HCT116 (cell line): Measurements from ENCODE around the gene NPAS4. TPM values are rescaled to one million over a fixed set of nuclear protein-coding genes. Genes with fewer than 3 reads are reported as not detected.

Experiments
- ATAC-seq: fragments of 200-7000 bp; cut with Tn5 transposase; 2 replicates; pipeline ENCODE4 v1.9.1; 2020; ENCODE audit warnings: mild to moderate bottlenecking, moderate library complexity
- BruUV-seq: library from RNA; stranded (reverse); fragments of 400-500 nt; replicated peaks from 2 replicates; lab custom pipeline; 2021; lab: Mats Ljungman, UMichigan
- CTCF ChIA-PET: fragments of 300-600 bp; sonication (Branson Sonifier 250); formaldehyde crosslinking; loops from one replicate; lab custom pipeline; 2021; ENCODE audit warnings: antibody characterized with exemption; lab: Charles Lee
- POLR2A ChIA-PET: fragments of 300-600, 350-600 bp; sonication (Branson Sonifier 250); formaldehyde crosslinking; loops from one replicate; lab custom pipeline; 2021; ENCODE audit warnings: antibody characterized with exemption; lab: Charles Lee
- RAD21 ChIA-PET, 2 experiments: fragments of 300-600 bp; sonication (Branson Sonifier 250); formaldehyde crosslinking; loops; one replicate each; lab custom pipeline; 2023; ENCODE audit warnings: low total read pairs in 2 of 2; ENCODE audit not compliant: uncharacterized antibody in 2 of 2, unreplicated experiment in 2 of 2, low non-redundant PET in 1 of 2; lab: Charles Lee
- DNase-seq: peaks from one replicate; pipeline ENCODE4 v3.0.0-alpha.2; 2010; ENCODE audit warnings: low read depth, low spot score
- H2AFZ ChIP-seq: fragments of 200-600 bp; shearing (Covaris generic), sonication (generic); 2 replicates; pipeline ENCODE4 v1.6.1; 2017; ENCODE audit warnings: low read depth, mixed run types, mixed read lengths, antibody characterized with exemption, low read length; ENCODE audit not compliant: poor library complexity, severe bottlenecking
- H3K27ac ChIP-seq: 2 replicates; pipeline ENCODE4 v1.5.1; 2012; ENCODE audit warnings: low read depth, low read length
- H3K27me3 ChIP-seq: fragments of 200-600 bp; sonication (generic); 2 replicates; pipeline ENCODE4 v1.6.1; 2016; ENCODE audit warnings: mixed run types, low read length, mixed read lengths; ENCODE audit not compliant: insufficient read depth
- H3K36me3 ChIP-seq, 2 experiments: fragments of 200-500 bp in 1 of 2; fragments of 200-600 bp in 1 of 2; sonication (Bioruptor generic) in 1 of 2; sonication (generic) in 1 of 2; 2 replicates each; pipeline versions ENCODE4 v1.5.1 to v1.6.1; 2014 to 2016; ENCODE audit warnings: low read length in 2 of 2, inconsistent platforms in 1 of 2, mixed read lengths in 1 of 2, mixed run types in 1 of 2; ENCODE audit not compliant: insufficient read depth in 2 of 2, control insufficient read depth in 1 of 2
- H3K4me1 ChIP-seq, 2 experiments: fragments of 200-600 bp in 1 of 2; sonication (generic) in 1 of 2; 2 replicates each; pipeline versions ENCODE4 v1.5.1 to v1.6.1; 2012 to 2017; ENCODE audit warnings: low read length in 2 of 2, inconsistent platforms in 1 of 2, mild to moderate bottlenecking in 1 of 2, mixed read lengths in 1 of 2, mixed run types in 1 of 2, moderate library complexity in 1 of 2; ENCODE audit not compliant: insufficient read depth in 2 of 2, control insufficient read depth in 1 of 2
- H3K4me2 ChIP-seq: fragments of 200-600 bp; sonication (generic); 2 replicates; pipeline ENCODE4 v1.6.1; 2017; ENCODE audit warnings: mixed run types, low read length, mixed read lengths
- H3K4me3 ChIP-seq, 2 experiments: fragments of 200-600 bp in 1 of 2; sonication (generic) in 1 of 2; replicated peaks in 1 of 2; 2 replicates each; pipeline ENCODE4 v1.5.1; 2011 to 2016; ENCODE audit warnings: low read length in 2 of 2, control low read depth in 1 of 2, low read depth in 1 of 2, mild to moderate bottlenecking in 1 of 2, mixed read lengths in 1 of 2, mixed run types in 1 of 2
- H3K79me2 ChIP-seq: fragments of 200-600 bp; sonication (generic); 2 replicates; pipeline ENCODE4 v1.6.1; 2017; ENCODE audit warnings: mild to moderate bottlenecking, mixed run types, low read length, moderate library complexity, mixed read lengths; ENCODE audit not compliant: insufficient read depth
- H3K9ac ChIP-seq: fragments of 200-600 bp; sonication (generic); 2 replicates; pipeline ENCODE4 v1.6.1; 2016; ENCODE audit warnings: low read length, mixed read lengths
- H3K9me2 ChIP-seq: fragments of 200-600 bp; sonication (generic), shearing (Covaris generic); 2 replicates; pipeline ENCODE4 v1.6.1; 2017; ENCODE audit warnings: mixed run types, mild to moderate bottlenecking, moderate library complexity; ENCODE audit not compliant: insufficient read depth
- H3K9me3 ChIP-seq, 2 experiments: fragments of 200-500 bp in 1 of 2; fragments of 200-600 bp in 1 of 2; sonication (Bioruptor generic) in 1 of 2; sonication (generic) in 1 of 2; 2 replicates each; pipeline ENCODE4 v1.6.1; 2014 to 2017; ENCODE audit warnings: low read length in 2 of 2, mixed read lengths in 2 of 2, inconsistent platforms in 1 of 2, low read depth in 1 of 2, mild to moderate bottlenecking in 1 of 2, mixed run types in 1 of 2, moderate library complexity in 1 of 2; ENCODE audit not compliant: control insufficient read depth in 1 of 2, insufficient read depth in 1 of 2
- H4K20me1 ChIP-seq: fragments of 200-600 bp; sonication (generic), shearing (Covaris generic); 2 replicates; pipeline ENCODE4 v1.6.1; 2017; ENCODE audit warnings: mixed run types, mild to moderate bottlenecking, moderate library complexity; ENCODE audit not compliant: insufficient read depth
- ATF3 ChIP-seq: IDR thresholded peaks from 2 replicates; pipeline ENCODE4 v1.6.1; 2012
- CBX3 ChIP-seq: IDR thresholded peaks from 2 replicates; pipeline ENCODE4 v1.6.1; 2012; ENCODE audit warnings: low read depth
- EGR1 ChIP-seq: IDR thresholded peaks from 2 replicates; pipeline ENCODE4 v1.6.1; 2012; ENCODE audit warnings: low read depth
- ELF1 ChIP-seq: IDR thresholded peaks from 2 replicates; pipeline ENCODE4 v1.6.1; 2012; ENCODE audit warnings: low read depth, borderline replicate concordance
- EZH2 ChIP-seq: fragments of 200-600 bp; sonication (generic); IDR thresholded peaks from 2 replicates; pipeline ENCODE4 v1.6.1; 2017; ENCODE audit warnings: antibody characterized with exemption, mixed run types
- FOSL1 ChIP-seq: IDR thresholded peaks from 2 replicates; pipeline ENCODE4 v1.6.1; 2012; ENCODE audit warnings: low read depth
- MAX ChIP-seq: IDR thresholded peaks from 2 replicates; pipeline ENCODE4 v1.6.1; 2012
- POLR2AphosphoS5 ChIP-seq: IDR thresholded peaks from 2 replicates; pipeline ENCODE4 v1.6.1; 2011; ENCODE audit warnings: mild to moderate bottlenecking, low read depth, low read length, moderate library complexity
- RAD21 ChIP-seq: IDR thresholded peaks from 2 replicates; pipeline ENCODE4 v1.6.1; 2012; ENCODE audit warnings: low read depth, mild to moderate bottlenecking
- SIN3A ChIP-seq: IDR thresholded peaks from 2 replicates; pipeline ENCODE4 v1.6.1; 2012; ENCODE audit warnings: low read depth
- SP1 ChIP-seq: IDR thresholded peaks from 2 replicates; pipeline ENCODE4 v1.6.1; 2012; ENCODE audit warnings: low read depth
- ZFX ChIP-seq: fragments of 450-650 bp; IDR thresholded peaks from 2 replicates; pipeline ENCODE4 v1.6.1; 2017
- ZNF274 ChIP-seq: fragments of 200-500 bp; sonication (Bioruptor generic); IDR thresholded peaks from 2 replicates; pipeline ENCODE4 v1.6.1; 2014; ENCODE audit warnings: mild to moderate bottlenecking, low read depth, low read length, inconsistent platforms
- intact Hi-C: fragments of 100-400 bp; cut with micrococcal nuclease; formaldehyde crosslinking; loops from 2 replicates; pipeline ENCODE4 v1.10.0; 2022
- total RNA-seq: library from RNA; stranded (reverse); gene quantifications from one replicate; pipeline ENCODE4 v1.2.1, GENCODE V29; 2021; ENCODE audit not compliant: unreplicated experiment
- TF ChIP-seq, protein P1 (sequence below): IDR thresholded peaks from 2 replicates; pipeline ENCODE4 v1.6.1; 2011; ENCODE audit warnings: mild to moderate bottlenecking, low read length, moderate library complexity; ENCODE audit not compliant: insufficient replicate concordance; ENCODE audit errors: extremely low read depth

NPAS4 gene
- total RNA-seq, 1 experiment from 2014 or later: not detected

- no peaks in the 10 kb centered on the region for H3K9me3 ChIP-seq
- TF ChIP-seq ZNF274: no peak
- TF ChIP-seq ELF1: no peak
- TF ChIP-seq POLR2AphosphoS5: no peak
- no peak for TF ChIP-seq FOSL1
- no peak for TF ChIP-seq EGR1
- H3K27ac ChIP-seq: no peak overlapping the region
- H3K9me2 ChIP-seq: no peaks in the 10 kb centered on the region
- H3K4me1 ChIP-seq: no peaks in the 10 kb centered on the region; a peak in 3 of 4 replicates
- H3K4me2 ChIP-seq: no peak overlapping the region
- intact Hi-C loops: no loop called here
- ATAC-seq: no peak
- no peak for DNase-seq
- no peaks in the 10 kb centered on the region for H3K27me3 ChIP-seq
- ChIA-PET POLR2A (no interaction called here), RAD21 (no interaction called here), CTCF (no interaction called here)
- H2AFZ ChIP-seq: no peak overlapping the region
- H4K20me1 ChIP-seq: no peaks in the 10 kb centered on the region
- H3K79me2 ChIP-seq: no peaks in the 10 kb centered on the region; the same call in 1 of the 2 replicates
- H3K4me3 ChIP-seq: no peak overlapping the region
- peaks cover 8 to 12% of the 10 kb centered on the region in 2 experiments; a peak in 2 of 4 replicates for H3K36me3 ChIP-seq
- no peak overlapping the region for H3K9ac ChIP-seq
- BruUV-seq: no TSS peak
Observed at GRCh38 chr11:66473167-66473566, 52.3 kb downstream of the NPAS4 start.

- Histone ChIP-seq H3K9ac (no peak overlapping the region), H3K9me3 (no peaks in the 10 kb centered on the region), H3K9me2 (no peaks in the 10 kb centered on the region), H2AFZ (no peak overlapping the region), H4K20me1 (no peaks in the 10 kb centered on the region), H3K79me2 (no peaks in the 10 kb centered on the region), H3K4me3 (no peak overlapping the region), H3K27me3 (no peaks in the 10 kb centered on the region), H3K4me2 (no peak overlapping the region), H3K4me1 (peaks cover 0 to 3% of the 10 kb centered on the region in 2 experiments; a peak in 1 of 4 replicates), H3K27ac (no peak overlapping the region), H3K36me3 (peaks cover 8 to 12% of the 10 kb centered on the region in 2 experiments; a peak in 2 of 4 replicates)
- POLR2A ChIA-PET: no interaction called here
- TF ChIP-seq FOSL1: no peak
- TF ChIP-seq SIN3A: no peak
- TF ChIP-seq SP1: no peak
- TF ChIP-seq EZH2: no peak
- no peak for TF ChIP-seq MAX
- TF ChIP-seq RAD21: no peak
- TF ChIP-seq ATF3: no peak
- no peak for TF ChIP-seq POLR2AphosphoS5
- TF ChIP-seq EGR1: no peak
- no peak for TF ChIP-seq ELF1
- no peak for TF ChIP-seq ZNF274
- no peak for TF ChIP-seq CBX3
- TF ChIP-seq, protein P1, sequence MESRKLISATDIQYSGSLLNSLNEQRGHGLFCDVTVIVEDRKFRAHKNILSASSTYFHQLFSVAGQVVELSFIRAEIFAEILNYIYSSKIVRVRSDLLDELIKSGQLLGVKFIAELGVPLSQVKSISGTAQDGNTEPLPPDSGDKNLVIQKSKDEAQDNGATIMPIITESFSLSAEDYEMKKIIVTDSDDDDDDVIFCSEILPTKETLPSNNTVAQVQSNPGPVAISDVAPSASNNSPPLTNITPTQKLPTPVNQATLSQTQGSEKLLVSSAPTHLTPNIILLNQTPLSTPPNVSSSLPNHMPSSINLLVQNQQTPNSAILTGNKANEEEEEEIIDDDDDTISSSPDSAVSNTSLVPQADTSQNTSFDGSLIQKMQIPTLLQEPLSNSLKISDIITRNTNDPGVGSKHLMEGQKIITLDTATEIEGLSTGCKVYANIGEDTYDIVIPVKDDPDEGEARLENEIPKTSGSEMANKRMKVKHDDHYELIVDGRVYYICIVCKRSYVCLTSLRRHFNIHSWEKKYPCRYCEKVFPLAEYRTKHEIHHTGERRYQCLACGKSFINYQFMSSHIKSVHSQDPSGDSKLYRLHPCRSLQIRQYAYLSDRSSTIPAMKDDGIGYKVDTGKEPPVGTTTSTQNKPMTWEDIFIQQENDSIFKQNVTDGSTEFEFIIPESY: no peak
- no peak for TF ChIP-seq ZFX
- DNase-seq: no peak
- BruUV-seq: no TSS peak
- CTCF ChIA-PET: no interaction called here
- RAD21 ChIA-PET: no interaction called here
- ATAC-seq: no peak
- intact Hi-C loops: no loop called here
Observed at GRCh38 chr11:66473608-66474515, 53.0 kb downstream of the NPAS4 start.
